NCI-H2227 (cell line): ENCODE data around the gene SCGB1D4.

Experiments
- DNase-seq: peaks from one replicate; lab custom pipeline; 2025; ENCODE audit not compliant: unreplicated experiment; lab: John Stamatoyannopoulos, UW

Gene SCGB1D4

GRCh38 chr11:62280452-62280851 lies 18.4 kb downstream of the SCGB1D4 start:
- no peak for DNase-seq

GRCh38 chr11:62273789-62274275 lies 25.0 kb downstream of the SCGB1D4 start:
- DNase-seq: no peak

GRCh38 chr11:62273284-62273683 lies 25.6 kb downstream of the SCGB1D4 start:
- DNase-seq: no peak

GRCh38 chr11:62269654-62270278 lies 29.1 kb downstream of the SCGB1D4 start, which contains the start of gene SCGB2A2:
Gene SCGB2A2, plus strand, starts transcription at chr11:62270158. Its CDS starts 59 bp downstream, at chr11:62270217.
- DNase-seq: no peak

GRCh38 chr11:62267576-62267975 lies 31.3 kb downstream of the SCGB1D4 start:
- no peak for DNase-seq

- no peak for DNase-seq
Measured at GRCh38 chr11:62267050-62267449, 31.8 kb downstream of the SCGB1D4 start.

- no peak for DNase-seq
Measured at GRCh38 chr11:62266558-62266957, 32.3 kb downstream of the SCGB1D4 start.

GRCh38 chr11:62264004-62264403 lies 34.9 kb downstream of the SCGB1D4 start:
- no peak for DNase-seq

GRCh38 chr11:62260261-62260953 lies 38.5 kb downstream of the SCGB1D4 start:
- no peak for DNase-seq

- DNase-seq: no peak
Measured at GRCh38 chr11:62256281-62256680, 42.6 kb downstream of the SCGB1D4 start.

- no peak for DNase-seq
Measured at GRCh38 chr11:62253999-62254542, 44.8 kb downstream of the SCGB1D4 start.

- DNase-seq: no peak
Measured at GRCh38 chr11:62251698-62252097, 47.2 kb downstream of the SCGB1D4 start.
